Neural cell (in vitro differentiated cells): ENCODE measurements around the gene EYA4.

Experiments
- CTCF ChIP-seq: fragments of 450-650 bp; IDR thresholded peaks from 2 replicates; pipeline ENCODE4 v1.5.1; 2014; ENCODE audit warnings: antibody characterized with exemption, mild to moderate bottlenecking, moderate library complexity; ENCODE audit not compliant: poor library complexity, severe bottlenecking
- EP300 ChIP-seq: fragments of 450-650 bp; conservative IDR thresholded peaks from 2 replicates; pipeline ENCODE4 v1.6.1; 2014; ENCODE audit warnings: antibody characterized with exemption, mild to moderate bottlenecking, moderate library complexity; ENCODE audit not compliant: poor library complexity, severe bottlenecking
- EZH2 ChIP-seq: fragments of 200-600, 300-800 bp; shearing (Covaris generic), sonication (generic); IDR thresholded peaks from 2 replicates; pipeline ENCODE4 v1.6.1; 2014; ENCODE audit warnings: antibody characterized with exemption, low read length, borderline replicate concordance, mild to moderate bottlenecking; ENCODE audit not compliant: insufficient read depth, poor library complexity, severe bottlenecking
- MXI1 ChIP-seq: fragments of 450-650 bp; conservative IDR thresholded peaks from 2 replicates; pipeline ENCODE4 v1.6.1; 2014; ENCODE audit warnings: antibody characterized with exemption, mild to moderate bottlenecking; ENCODE audit not compliant: poor library complexity, severe bottlenecking
- POLR2AphosphoS5 ChIP-seq: IDR thresholded peaks from 2 replicates; pipeline ENCODE4 v1.6.1; 2012
- SMC3 ChIP-seq: fragments of 450-650 bp; conservative IDR thresholded peaks from 2 replicates; pipeline ENCODE4 v1.6.1; 2014; ENCODE audit warnings: antibody characterized with exemption, mild to moderate bottlenecking, moderate library complexity; ENCODE audit not compliant: poor library complexity
- TAF1 ChIP-seq: IDR thresholded peaks from 2 replicates; pipeline ENCODE4 v1.6.1; 2012; ENCODE audit warnings: low read depth

DNA sequence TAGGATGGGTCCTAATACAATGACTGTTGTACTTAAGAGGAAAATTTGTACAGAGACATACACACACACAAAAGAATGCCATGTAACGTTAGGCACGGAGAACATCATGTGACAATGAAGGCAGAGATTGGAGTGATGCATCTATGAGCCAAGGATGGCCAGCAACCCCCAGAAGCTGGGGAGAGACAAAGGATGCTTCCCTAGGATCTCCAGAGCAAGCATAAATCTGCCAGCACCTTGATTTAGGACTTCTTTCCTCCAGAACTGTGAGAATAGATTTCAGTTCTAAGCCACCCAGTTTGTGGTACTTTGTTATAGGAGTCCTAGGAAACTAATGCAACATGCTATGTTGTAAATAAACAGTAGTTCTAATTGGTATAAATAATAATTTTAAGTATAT is 25.0 kb downstream of the EYA4 start:
- TF ChIP-seq EZH2 (no peak), CTCF (no peak), SMC3 (no peak), MXI1 (no peak), POLR2AphosphoS5 (no peak), EP300 (no peak), TAF1 (no peak)
